Activated naive CD4-positive, alpha-beta T cell treated with anti-CD3 and anti-CD28 coated beads, Interleukin-2, amount 50 U/mL, for 72 hours (primary cell): ENCODE data around the gene CFAP100. TPM values are rescaled to one million over a fixed set of nuclear protein-coding genes. Genes with fewer than 3 reads are reported as not detected.

Experiments used
- ATAC-seq, 2 donors: fragments of 150-1000 bp; cut with Tn5 transposase; 2 replicates each; pipeline ENCODE4 v1.10.0; 2021; ENCODE audit warnings: mild to moderate bottlenecking in 2 of 2, moderate library complexity in 2 of 2
- DNase-seq, 2 donors: peaks; one replicate each; pipeline ENCODE4 v3.0.0; 2021 to 2022; ENCODE audit warnings: low spot score in 2 of 2
- H3K27ac Mint-ChIP-seq, 2 donors: one replicate each; pipeline ENCODE4 v1.8.0; 2022; ENCODE audit warnings: mild to moderate bottlenecking in 2 of 2, mixed read lengths in 2 of 2
- H3K36me3 Mint-ChIP-seq, 2 donors: one replicate each; pipeline ENCODE4 v1.8.0; 2022; ENCODE audit warnings: mixed read lengths in 2 of 2
- H3K9me3 Mint-ChIP-seq, 2 donors: one replicate each; pipeline ENCODE4 v1.8.0; 2022; ENCODE audit warnings: mixed read lengths in 2 of 2
- total RNA-seq, 2 donors: library from RNA; stranded (reverse); gene quantifications; one replicate each; pipeline ENCODE4 v1.2.3, GENCODE V29; 2022

Gene CFAP100
- total RNA-seq, 2 donors from 2014 or later: not detected

DNA sequence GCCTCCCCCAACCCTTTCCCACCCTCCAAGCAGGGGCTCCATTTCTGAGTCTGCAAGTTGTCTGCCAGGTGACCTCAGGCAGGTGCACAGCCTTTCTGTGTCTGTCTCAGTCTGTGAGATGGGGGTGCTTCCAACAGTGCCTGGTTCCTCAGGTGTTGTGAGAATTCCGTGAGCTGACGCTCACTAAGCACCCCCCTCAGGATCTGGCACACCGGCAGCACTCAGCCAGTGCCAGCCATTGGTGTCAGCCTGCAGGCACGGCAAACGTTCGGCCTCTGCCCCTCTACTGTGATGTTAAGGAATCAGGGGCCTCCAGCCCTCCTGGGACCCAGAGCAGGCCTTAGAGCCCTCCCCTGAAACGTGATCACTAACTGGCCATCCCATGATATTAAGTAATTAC lies 39.9 kb upstream of the CFAP100 start:
- ATAC-seq (no peak), DNase-seq (no peak)
- Mint-ChIP-seq H3K9me3 (no peaks in the 10 kb centered on the region), H3K27ac (no peak overlapping the region), H3K36me3 (no peaks in the 10 kb centered on the region)

DNA sequence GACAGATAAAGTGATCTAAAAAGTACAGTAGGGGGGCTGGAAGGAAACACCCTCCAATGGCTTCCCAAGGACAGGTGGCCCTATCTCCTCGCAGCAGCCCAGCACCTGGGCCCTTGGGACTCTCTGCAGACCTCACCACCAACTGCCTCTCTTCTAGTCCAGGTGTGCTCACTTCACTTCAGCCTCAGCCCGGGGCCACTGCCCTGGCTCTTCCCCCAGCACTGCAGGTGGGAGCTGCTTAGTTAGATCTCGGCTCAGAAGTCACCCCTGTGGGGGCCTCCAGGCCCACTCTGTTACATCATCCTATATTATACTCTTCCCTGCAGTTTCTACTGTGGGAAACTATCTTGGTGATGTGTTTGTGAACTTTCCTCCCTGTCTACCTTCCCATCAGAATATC lies 39.5 kb upstream of the CFAP100 start:
- Mint-ChIP-seq H3K27ac (no peak overlapping the region), H3K9me3 (no peaks in the 10 kb centered on the region), H3K36me3 (no peaks in the 10 kb centered on the region)
- no peak for DNase-seq
- ATAC-seq: no peak

DNA sequence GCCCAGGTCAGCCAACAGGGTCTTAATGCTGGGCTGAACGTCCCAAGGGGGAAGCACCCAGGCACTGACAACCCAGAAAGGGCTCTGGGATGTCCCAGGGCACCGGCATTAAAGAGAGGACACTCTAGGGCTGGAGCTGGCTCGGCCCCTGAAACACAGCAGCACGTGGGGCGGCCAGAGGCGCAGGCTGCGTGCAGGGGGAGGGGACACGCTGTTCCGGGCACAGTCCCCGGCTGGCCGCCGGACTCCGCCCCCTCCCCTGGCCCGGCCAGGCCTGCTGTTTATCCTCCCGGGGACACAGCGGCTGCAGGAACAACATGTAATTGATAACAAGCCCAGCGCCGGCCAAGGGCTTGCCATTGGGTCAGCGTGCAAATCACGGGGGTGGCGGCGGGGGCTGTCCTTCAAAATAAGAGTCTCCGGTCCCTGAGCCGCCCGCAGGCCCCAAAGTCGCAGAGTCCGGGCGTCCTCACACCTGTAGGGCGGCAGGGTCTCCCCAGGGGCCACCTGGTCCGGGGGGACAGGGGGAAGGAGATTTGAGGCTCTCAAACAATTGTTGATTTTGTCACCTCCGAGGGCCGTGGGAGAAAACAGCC lies 38.8 kb upstream of the CFAP100 start:
- no peak overlapping the region for H3K27ac Mint-ChIP-seq
- DNase-seq: no peak
- H3K9me3 Mint-ChIP-seq: no peaks in the 10 kb centered on the region
- no peak for ATAC-seq
- H3K36me3 Mint-ChIP-seq: no peaks in the 10 kb centered on the region

DNA sequence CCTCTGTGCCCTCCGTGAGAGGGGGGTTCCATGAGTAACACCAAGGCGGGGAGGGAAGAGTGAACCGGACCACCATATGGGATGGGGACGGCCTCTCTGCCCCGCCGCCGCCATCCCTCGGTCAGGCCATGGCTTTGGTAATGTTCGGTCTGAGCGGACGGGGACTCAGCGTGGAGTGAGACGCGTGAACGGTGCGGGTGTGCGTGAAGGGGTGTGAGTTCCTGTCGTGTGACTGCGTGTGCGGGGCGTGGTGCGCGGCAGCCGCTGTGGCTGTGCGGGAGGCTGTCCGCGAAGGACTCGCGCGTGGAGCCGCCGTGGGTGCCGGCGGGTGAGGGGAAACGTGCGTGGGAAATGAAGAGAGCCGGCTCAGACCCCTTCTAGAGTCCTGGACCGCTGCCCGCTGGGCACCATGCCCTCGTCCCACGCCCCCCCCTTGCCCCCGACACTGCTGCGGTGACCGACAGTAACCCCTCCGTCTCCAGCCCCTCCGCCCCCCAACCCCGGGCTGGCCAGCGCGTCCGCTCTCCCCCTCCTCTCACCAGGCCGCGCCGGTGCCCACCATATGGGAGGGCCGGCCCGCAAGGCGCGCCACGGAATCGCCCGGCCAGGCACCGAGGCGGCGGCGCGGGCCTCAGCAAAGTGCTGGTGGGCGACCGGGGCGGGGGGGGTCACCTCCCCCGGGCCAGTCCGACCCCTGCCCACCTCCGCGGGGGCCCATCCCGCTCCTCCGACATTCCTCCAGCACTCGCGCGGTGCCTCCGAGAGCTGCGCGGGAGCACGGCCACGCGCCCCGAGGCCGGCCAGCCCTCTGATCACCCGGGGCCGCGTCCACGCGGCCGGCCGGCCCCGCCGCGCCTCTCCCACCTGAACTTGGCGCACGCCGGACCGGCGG lies 38.1 kb upstream of the CFAP100 start:
- Mint-ChIP-seq H3K36me3 (no peaks in the 10 kb centered on the region), H3K27ac (no peak overlapping the region), H3K9me3 (no peaks in the 10 kb centered on the region)
- DNase-seq (no peak), ATAC-seq (no peak)

DNA sequence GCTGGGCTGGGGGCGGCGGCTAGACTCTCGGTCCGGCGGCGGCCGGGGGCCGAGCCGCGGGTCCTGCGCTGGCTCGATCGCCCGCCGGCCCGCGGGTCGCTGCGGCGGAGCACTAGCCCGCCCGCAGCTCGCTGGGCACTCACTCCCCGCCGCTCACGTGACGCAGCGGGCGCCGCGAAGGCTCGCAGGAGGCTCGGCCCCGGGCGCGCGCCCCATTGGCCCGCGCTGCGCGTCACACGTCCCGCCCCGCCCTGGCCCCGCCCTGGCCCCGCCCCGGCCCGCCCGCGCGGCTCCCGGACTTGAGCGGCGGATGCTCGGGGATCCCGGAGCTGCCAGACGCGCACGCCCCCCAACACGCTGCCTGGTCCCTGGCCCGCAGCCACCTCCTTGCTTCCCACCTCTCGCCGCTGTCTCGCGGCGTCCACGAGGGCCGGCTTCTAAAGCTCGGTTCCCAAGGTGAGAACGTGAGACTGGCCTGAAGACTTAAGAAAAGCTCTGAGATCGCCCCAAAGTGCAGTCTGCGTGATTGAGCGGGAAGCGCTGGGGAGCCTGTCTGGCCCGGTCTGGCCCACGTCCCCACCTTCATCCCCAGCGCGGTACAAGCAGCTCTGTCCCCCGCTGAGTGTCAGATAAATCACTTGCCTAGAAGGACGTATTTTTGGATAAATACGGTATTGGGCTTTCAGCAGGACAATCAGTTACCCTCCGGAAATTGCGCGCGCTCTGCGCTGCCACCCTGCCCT lies 37.2 kb upstream of the CFAP100 start, which contains the start of gene KLF15:
Gene KLF15, minus strand, starts transcription at position 114 of the 743 bp plus-strand sequence. CDS start 4,486 bp downstream, outside the sequence.
- Mint-ChIP-seq H3K9me3 (no peaks in the 10 kb centered on the region), H3K27ac (no peak within 1 kb of the TSS), H3K36me3 (no peaks in the 10 kb centered on the region)
- DNase-seq (peak; percentile 80 to 85), ATAC-seq (peak; percentile 95 to 97)

DNA sequence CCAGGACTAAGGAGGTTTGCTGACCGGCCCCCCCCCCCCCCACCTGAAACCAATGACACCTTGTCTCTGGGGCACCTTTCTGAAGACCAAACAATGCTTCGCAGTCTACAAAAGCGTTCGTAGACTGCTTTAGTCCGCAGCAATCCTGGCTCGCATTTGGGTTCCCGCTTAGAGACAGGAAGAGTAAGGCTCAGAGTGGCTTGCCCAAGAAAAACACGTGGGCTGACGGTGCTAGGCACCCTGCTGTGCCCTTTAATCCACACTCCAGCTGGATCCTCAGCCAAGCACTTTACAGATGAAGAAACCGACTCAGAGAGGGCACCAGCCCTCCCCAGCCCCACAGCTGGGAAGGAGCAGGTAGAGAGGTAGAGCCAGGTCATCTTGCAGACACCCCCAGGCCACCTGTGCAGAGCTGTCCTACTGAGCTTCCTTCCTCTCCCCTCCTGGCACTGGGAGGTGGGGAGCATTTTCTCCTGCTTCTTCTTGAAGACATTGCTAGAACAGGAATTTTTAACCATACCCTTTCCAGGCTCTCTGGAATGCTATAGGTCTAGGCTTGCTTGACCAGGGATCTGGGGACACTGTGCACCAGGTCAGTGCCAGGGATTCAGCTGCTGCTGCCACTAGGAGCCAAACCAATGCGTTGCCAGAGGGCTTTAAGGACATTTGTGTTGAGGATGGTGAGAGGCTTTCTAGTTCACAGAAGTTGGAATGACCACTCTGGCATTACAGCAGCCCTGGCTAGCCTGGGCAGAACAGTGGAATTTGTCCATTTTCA lies 36.5 kb upstream of the CFAP100 start:
- DNase-seq (no peak), ATAC-seq (no peak)
- Mint-ChIP-seq H3K27ac (no peak overlapping the region), H3K36me3 (no peaks in the 10 kb centered on the region), H3K9me3 (no peaks in the 10 kb centered on the region)

GRCh38 chr3:126358816-126359181 lies 35.9 kb upstream of the CFAP100 start:
- no peak for DNase-seq
- H3K27ac Mint-ChIP-seq: no peak overlapping the region
- no peaks in the 10 kb centered on the region for H3K9me3 Mint-ChIP-seq
- ATAC-seq: no peak
- H3K36me3 Mint-ChIP-seq: no peaks in the 10 kb centered on the region

GRCh38 chr3:126360046-126360713 lies 34.5 kb upstream of the CFAP100 start:
- Mint-ChIP-seq H3K9me3 (no peaks in the 10 kb centered on the region), H3K27ac (no peak overlapping the region), H3K36me3 (no peaks in the 10 kb centered on the region)
- no peak for DNase-seq
- ATAC-seq: no peak

- no peak for DNase-seq
- ATAC-seq: no peak
- H3K27ac Mint-ChIP-seq: no peak overlapping the region
- H3K9me3 Mint-ChIP-seq: no peaks in the 10 kb centered on the region
- no peaks in the 10 kb centered on the region for H3K36me3 Mint-ChIP-seq
These were observed 34.0 kb upstream of the CFAP100 start for GRCh38 chr3:126360714-126361060.

- Mint-ChIP-seq H3K36me3 (no peaks in the 10 kb centered on the region), H3K9me3 (no peaks in the 10 kb centered on the region), H3K27ac (no peak overlapping the region)
- no peak for DNase-seq
- no peak for ATAC-seq
These were observed 33.5 kb upstream of the CFAP100 start for GRCh38 chr3:126361211-126361610.

- Mint-ChIP-seq H3K9me3 (no peaks in the 10 kb centered on the region), H3K36me3 (no peaks in the 10 kb centered on the region), H3K27ac (peak overlapping the region in 1 of 2 donors; percentile 51)
- ATAC-seq: no peak
- DNase-seq: no peak
These were observed 30.5 kb upstream of the CFAP100 start for GRCh38 chr3:126364130-126364695.

GRCh38 chr3:126364731-126365301 lies 29.9 kb upstream of the CFAP100 start:
- DNase-seq: no peak
- Mint-ChIP-seq H3K27ac (no peak overlapping the region), H3K9me3 (no peaks in the 10 kb centered on the region), H3K36me3 (no peaks in the 10 kb centered on the region)
- peak in 1 of 2 donors; percentile 24 for ATAC-seq

GRCh38 chr3:126365351-126366277 lies 29.1 kb upstream of the CFAP100 start:
- no peak overlapping the region for H3K27ac Mint-ChIP-seq
- ATAC-seq (no peak), DNase-seq (no peak)
- no peaks in the 10 kb centered on the region for H3K9me3 Mint-ChIP-seq
- no peaks in the 10 kb centered on the region for H3K36me3 Mint-ChIP-seq

DNA sequence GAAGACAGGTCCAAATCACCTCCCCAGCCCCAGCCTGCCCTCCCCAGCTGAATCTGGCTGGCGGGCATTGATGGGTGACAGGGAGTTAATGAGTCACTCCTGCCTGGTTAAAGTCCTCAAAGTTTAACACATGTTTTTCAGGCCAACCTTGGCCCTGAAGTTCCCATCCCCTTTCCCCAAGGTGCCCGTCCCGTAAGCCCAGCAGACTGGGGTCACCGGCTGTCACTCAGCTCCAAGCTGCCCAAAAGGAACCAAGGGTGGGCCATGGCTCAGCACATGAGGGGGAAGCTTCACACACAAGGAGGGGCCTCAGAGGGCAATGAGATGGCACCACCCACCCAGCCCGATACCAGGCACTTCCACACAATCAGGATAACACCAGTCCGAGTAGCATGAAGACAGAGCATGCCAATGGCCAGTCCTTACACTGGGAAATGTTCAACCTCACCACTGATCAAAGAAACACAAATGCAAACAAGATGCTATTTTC lies 27.3 kb upstream of the CFAP100 start:
- ATAC-seq (no peak), DNase-seq (no peak)
- Mint-ChIP-seq H3K36me3 (no peaks in the 10 kb centered on the region), H3K27ac (no peak overlapping the region), H3K9me3 (no peaks in the 10 kb centered on the region)

GRCh38 chr3:126369490-126369889 lies 25.2 kb upstream of the CFAP100 start:
- Mint-ChIP-seq H3K9me3 (no peaks in the 10 kb centered on the region), H3K36me3 (no peaks in the 10 kb centered on the region), H3K27ac (no peak overlapping the region)
- DNase-seq (no peak), ATAC-seq (no peak)
